ENCODE data around the gene TMEM39A.

The TMEM39A gene

DNA sequence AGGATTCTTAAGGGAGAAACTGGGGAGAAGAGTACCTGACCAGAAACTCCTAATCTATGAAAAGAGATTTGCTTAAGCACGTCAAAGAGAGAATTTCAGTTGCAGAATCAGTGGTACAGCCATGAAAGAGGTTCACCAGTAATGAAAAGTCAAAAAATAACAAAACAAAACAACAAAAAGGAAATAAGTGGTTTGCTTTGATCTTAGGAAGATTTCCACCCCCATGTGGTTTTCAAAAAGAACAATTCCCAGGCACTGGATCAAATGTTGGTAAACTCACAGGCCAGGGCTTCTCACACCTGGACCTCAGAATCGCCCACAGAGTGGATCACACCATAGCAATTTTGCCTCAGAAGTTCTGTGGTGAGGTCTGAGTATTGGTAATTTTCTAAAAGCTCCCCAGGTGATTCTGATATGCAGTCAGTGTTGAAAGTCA is 67.5 kb downstream of the TMEM39A start:
- no peak for TF ChIP-seq CTCF (IDR thresholded peaks at IDR 0.05; ENCODE audit: insufficient read depth, low read depth, low read length, missing control alignments)
- H3K4me3 ChIP-seq (ENCODE audit: low read depth, low read length) = no peak overlapping the region
- peak; percentile 91 for DNase-seq (ENCODE audit: low read depth)

DNA sequence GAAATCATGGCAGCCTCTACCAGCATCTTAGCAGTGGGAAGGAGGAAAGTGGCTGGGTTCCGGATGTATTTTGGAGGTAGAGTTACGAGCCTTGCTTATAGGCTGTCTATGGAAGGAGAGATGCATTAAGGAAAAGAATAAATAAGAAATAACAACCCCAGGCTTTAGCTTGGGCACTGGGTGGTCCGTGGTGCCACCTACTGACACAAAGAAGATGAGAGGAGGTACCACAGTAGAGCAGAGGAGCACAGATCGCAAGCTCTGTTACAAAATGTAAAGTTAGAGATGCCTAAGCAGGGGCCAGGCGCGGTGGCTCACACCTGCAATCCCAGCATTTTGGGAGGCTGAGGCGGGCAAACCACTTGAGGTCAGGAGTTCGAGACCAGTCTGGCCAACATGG is 74.8 kb downstream of the TMEM39A start:
- no peak for TF ChIP-seq CTCF (IDR thresholded peaks at IDR 0.05; ENCODE audit: insufficient read depth, low read depth, low read length, missing control alignments)
- H3K4me3 ChIP-seq (ENCODE audit: low read depth, low read length) = no peak overlapping the region
- no peak for DNase-seq (ENCODE audit: low read depth)

DNA sequence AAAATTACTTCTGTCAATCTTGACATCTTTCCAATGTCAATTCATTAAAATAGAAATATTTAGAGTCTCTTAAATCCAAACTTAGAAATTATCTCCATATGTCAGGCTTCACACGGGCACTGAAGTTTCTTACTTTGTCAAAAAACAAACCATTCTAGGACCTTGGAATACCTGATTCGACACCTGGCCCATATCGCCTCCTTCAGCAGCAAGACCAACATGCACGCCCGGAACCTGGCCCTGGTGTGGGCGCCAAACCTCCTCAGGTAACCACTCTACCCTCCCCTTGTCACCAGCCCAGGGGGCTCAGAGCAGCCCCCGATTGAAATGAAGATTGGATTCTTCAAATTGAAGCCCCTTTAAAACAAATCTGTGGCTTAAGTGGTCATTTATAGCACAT is 81.3 kb downstream of the TMEM39A start:
- DNase-seq (ENCODE audit: low read depth) = no peak
- TF ChIP-seq CTCF (IDR thresholded peaks at IDR 0.05; ENCODE audit: insufficient read depth, low read depth, low read length, missing control alignments) = no peak
- no peak overlapping the region for H3K4me3 ChIP-seq (ENCODE audit: low read depth, low read length)

- H3K4me3 ChIP-seq (ENCODE audit: low read depth, low read length) = no peak overlapping the region
- no peak for TF ChIP-seq CTCF (IDR thresholded peaks at IDR 0.05; ENCODE audit: insufficient read depth, low read depth, low read length, missing control alignments)
- no peak for DNase-seq (ENCODE audit: low read depth)
Observed at GRCh38 chr3:119380697-119381096, 82.7 kb downstream of the TMEM39A start.

Measured in GM12865 (cell line).